GM19372 (cell line): Measurements from ENCODE around the gene RGS14.

Experiments
- ATAC-seq: cut with Tn5 transposase; IDR thresholded peaks from one replicate; pipeline ENCODE4 v1.9.1; 2021; ENCODE audit warnings: mild to moderate bottlenecking, low read depth, moderate library complexity; ENCODE audit not compliant: unreplicated experiment

The RGS14 gene

GRCh38 chr5:177362610-177363507, 5.1 kb downstream of the RGS14 start:
- no peak for ATAC-seq

- ATAC-seq: no peak
Observed at GRCh38 chr5:177363565-177363964, 5.8 kb downstream of the RGS14 start.

GRCh38 chr5:177364159-177364962, 6.6 kb downstream of the RGS14 start:
- no peak for ATAC-seq

- ATAC-seq: no peak
Observed at GRCh38 chr5:177365845-177366527, 8.3 kb downstream of the RGS14 start.

GRCh38 chr5:177366528-177367322, 9.0 kb downstream of the RGS14 start:
- ATAC-seq: no peak

GRCh38 chr5:177367323-177367848, 9.7 kb downstream of the RGS14 start:
- no peak for ATAC-seq

GRCh38 chr5:177367981-177368868, 10.5 kb downstream of the RGS14 start:
- ATAC-seq: no peak

- ATAC-seq: no peak
Observed at GRCh38 chr5:177368869-177369644, 11.3 kb downstream of the RGS14 start.

GRCh38 chr5:177369645-177370440, 12.1 kb downstream of the RGS14 start:
- no peak for ATAC-seq

- peak; percentile 66 for ATAC-seq
Observed at GRCh38 chr5:177370488-177371119, 12.9 kb downstream of the RGS14 start.

GRCh38 chr5:177371120-177372033, 13.7 kb downstream of the RGS14 start:
- no peak for ATAC-seq

GRCh38 chr5:177372034-177372896, 14.5 kb downstream of the RGS14 start:
- ATAC-seq: no peak

GRCh38 chr5:177372910-177373309, 15.2 kb downstream of the RGS14 start:
- ATAC-seq: no peak

GRCh38 chr5:177373806-177374205, 16.1 kb downstream of the RGS14 start:
- ATAC-seq: no peak

GRCh38 chr5:177374211-177374610, 16.5 kb downstream of the RGS14 start:
- no peak for ATAC-seq
